ENCODE results near the gene RBM26.

The RBM26 gene

DNA sequence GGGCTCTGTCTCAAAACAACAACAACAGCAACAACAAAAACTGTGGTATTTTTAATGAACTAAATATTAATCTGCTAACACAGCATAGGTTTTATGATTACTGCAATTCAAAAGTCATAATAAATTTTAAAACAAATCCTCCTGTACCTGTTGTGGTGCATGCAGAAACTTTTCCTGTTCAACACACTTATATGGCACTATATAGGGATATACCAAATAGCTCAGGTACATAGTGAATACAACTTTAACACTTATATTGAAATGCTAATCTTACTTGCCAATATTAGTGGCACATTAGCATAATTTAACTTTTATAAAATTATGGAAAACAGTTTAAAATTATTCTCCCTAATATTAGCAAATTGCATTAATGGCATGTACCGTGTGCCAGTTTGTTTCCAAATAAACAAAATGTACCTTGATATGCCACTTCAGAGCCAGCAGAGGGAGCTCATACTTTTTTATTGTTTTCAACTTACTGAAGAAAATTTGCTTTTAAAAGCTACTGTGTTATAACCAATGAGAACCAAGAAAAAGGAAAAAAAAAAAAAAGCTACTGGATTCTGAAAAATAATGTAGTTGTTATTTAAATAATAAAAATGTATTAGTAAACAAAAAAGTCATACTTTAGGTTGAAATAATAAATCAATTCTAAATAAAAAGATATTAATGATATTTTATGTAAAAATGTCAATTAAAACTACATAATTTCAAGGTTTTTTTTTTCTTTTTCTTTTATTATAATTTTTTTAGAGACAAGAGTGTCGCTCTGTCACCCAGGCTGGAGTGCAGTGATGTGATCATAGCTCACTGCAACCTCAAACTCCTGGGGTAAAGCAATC lies 18.0 kb upstream of the RBM26 start:
- DNase-seq = no peak

DNA sequence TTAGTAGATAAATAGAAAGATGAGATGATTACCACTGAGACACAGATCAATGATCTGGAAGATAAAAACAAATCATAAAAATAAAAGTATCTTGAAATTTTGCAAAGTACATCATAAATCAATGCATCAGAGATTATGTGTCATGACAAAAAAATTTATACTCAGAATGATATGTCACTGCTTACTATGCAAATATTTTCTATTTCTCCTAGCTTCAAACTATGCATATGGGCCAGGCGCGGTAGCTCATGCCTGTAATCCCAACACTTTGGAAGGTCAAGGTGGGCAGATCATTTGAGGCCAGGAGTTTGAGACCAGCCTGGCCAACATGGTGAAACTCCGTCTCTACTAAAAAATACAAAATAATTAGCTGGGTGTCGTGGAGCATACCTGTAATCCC lies 17.3 kb upstream of the RBM26 start:
- no peak for DNase-seq

DNA sequence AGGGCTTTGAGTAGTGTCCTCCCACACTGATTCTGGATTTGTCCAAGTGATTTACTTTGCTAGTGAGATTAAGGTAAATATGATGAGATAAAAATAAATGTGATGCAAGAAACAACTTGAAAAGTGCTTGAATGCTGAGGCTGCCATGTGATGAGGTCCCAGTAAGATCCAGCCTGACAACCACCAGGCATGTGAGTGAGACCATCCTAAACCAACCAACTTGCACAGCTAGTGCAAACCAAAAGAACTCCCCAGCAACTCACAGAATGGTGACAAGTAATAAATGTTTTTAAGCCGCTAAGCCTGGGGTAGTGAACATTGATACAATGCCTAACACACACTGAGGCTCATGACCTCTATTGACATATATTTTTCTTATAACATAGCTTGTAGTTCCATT lies 13.3 kb upstream of the RBM26 start:
- no peak for DNase-seq

DNA sequence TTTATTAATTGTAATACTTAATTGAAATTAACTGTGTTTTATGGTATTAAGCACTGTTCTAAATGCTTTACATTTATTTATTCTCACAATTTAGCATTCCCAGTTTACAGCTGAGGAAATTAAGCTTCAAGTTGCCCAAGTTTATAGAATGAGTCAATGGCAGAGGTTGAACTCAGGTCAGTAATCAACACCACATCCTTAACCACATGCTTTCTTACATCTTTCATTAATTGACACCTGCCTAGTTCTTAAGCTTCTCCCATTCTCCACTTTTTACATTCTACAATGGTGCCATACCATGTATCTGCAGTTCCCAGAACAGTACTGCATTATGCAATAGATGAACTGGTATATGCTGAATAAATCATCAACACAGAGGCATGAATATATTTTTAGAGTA lies 11.7 kb upstream of the RBM26 start:
- no peak for DNase-seq

DNA sequence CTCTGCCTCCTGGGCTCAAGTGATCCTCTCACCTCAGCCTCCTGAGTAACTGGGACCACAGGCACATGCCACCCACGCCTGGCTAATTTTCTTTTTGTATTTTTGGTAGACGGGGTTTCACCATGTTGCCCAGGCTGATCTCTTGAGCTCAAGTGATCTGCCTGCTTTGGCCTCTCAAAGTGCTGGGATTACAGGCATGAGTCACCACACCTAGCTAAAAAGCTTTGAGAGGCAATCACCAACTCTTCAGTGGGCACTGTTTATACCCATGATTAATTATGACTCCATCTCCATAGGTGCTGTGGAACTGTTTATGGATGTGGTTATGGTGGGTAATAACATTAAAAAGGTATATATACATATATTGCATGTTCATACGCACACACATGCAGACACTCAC lies 7.5 kb upstream of the RBM26 start:
- DNase-seq = no peak

DNA sequence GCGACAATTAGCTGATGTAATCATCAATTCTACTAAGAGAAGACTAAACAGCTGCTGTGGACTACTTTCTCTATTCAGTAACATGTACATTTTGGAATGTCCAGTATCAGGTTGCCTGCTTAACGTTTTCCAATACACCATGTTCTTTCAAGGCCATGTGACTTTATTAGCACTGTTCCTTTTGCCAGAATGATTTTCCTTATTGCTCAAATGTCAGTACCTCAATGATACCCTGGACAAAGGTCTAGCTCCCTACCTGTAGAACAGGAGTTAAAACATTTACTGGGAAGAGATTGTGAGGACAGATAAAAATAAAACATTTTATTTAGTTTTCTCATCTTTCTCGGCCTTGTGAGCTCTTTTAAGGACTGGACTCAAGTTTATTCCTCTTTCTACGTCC lies 3.8 kb upstream of the RBM26 start:
- no peak for DNase-seq

DNA sequence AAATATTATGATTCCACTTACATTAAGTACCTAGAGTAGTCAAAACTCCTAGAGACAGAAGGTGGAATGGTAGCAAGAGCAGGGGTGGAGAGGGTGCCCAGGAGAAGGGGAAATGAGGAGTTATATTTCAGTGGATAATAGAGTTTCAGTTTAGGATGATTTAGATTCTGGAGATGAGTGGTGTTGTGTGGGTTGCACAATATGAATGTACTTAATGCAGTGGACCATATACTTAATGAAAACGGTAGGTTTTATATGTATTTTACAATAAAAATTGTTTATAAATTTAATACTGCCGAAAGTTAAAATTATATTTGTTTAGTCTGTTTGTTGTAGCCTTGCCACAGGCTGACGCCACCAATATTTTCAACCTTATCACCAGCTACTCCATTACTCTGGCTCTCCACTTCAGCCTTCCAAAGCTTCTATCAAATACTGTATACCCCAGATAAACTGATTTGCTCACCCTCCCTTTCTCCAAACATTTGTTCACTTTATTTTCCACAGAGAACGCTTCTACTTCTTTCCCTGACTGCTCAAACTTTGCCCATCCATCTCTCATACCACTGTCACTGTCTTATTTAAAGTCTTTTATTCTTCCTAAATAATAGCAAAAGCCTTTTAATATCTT lies 1.4 kb upstream of the RBM26 start:
- DNase-seq = no peak

DNA sequence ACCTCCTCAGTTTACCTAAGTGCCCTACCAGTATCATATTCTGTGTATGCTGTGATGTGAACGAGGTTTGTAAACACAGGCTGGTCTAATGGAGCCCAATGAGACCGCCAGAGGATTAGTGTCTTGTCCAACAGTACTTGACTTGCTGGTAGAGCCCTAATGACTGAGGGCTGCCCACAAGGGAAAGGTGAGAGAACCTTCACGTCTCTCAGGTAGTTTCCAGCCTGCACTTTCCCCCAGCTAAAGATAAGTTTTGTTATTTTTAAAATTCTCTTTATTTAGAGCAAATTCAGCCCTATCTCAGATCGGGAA lies 498 bp upstream of the RBM26 start:
- DNase-seq = no peak

DNA sequence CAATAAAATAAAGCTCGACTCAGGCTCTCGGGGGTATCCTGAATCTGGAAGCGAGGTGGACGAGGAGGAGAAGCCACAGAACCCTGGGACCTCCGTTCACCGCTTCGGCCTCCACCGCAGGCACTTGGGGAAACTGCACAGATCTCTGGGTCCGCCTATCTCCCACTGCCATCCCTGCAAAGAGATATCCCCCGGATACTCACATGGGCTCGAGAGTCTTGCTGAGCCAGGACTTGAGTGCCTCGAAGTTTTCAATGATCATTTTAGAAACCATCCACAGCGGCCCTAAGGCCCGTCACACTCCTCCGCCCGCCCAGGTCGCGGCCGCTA lies 589 bp downstream of the RBM26 start:
- DNase-seq = no peak

DNA sequence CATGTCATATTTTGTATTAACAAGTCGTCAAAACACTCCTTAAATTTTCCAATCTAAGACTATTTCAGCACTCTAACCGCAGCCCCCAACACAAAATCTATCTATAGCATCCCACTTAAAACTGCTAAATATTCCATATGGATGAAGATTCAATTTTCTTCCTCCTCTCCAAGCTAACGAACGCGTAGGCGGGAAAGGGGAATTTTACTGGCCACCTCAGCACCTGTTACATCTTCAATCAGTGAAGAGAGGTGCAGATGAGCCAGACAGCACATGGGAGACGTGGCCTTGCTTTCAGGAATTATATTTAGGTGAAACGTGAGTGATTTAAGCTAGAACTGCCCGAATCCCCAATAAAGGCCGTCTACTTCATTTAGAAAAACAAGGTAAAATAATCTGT lies 1.1 kb downstream of the RBM26 start:
- DNase-seq = peak in 1 of 2 experiments; percentile 14

DNA sequence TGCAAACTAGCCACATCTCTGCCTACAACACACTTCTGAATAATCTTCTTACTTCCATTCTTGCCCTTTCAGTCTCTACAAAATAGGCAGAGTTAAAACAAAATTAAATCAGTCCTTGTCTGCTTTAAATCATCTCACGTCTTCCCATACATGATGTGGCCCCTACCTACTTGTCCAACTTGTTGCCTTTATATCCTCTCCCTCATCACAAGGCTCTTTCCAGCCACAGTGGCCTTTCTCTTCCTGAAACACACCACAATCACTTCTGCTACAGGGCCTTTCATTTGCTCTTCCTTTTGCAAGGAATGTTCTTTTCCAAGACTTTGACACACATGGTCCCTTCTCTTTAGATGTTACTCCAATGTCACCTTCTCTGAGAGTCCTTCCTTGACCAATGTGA lies 1.7 kb downstream of the RBM26 start:
- no peak for DNase-seq

DNA sequence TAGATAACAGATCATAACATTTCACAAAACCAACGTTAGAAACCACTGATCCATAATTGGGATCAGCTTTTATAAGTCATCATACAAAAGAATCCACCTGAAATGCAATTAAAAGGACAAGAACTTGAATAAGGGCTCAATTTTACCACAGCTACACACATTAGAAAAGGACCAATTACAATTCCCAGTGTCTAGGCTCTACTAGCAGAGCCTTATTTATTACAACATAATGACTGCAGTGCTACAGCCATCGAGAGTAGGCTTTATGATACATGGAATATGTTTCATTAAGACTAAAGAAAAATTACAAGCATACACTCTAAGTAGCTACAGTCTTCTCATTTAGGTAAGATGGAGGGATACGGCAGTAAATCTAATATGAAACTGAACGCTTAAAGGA lies 2.9 kb downstream of the RBM26 start:
- DNase-seq = no peak

DNA sequence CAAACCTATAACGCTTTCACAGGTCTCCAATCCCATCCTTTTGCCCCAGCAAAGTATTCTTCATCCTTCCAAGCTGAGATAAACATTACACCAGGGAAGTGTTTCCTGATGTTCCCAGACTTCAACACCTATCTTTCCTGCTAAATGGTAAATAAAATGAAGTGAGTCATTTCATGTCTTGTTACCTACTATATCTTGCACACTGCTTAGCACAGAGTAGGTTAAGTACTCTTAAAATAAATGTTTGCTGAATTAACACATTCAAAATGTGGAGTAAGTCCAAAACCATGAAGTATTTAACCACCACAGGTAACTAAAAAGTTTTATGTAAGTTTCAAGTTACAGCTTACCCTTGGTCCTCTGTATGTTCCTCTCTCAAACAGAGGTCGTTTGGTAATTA lies 3.4 kb downstream of the RBM26 start:
- DNase-seq = no peak

DNA sequence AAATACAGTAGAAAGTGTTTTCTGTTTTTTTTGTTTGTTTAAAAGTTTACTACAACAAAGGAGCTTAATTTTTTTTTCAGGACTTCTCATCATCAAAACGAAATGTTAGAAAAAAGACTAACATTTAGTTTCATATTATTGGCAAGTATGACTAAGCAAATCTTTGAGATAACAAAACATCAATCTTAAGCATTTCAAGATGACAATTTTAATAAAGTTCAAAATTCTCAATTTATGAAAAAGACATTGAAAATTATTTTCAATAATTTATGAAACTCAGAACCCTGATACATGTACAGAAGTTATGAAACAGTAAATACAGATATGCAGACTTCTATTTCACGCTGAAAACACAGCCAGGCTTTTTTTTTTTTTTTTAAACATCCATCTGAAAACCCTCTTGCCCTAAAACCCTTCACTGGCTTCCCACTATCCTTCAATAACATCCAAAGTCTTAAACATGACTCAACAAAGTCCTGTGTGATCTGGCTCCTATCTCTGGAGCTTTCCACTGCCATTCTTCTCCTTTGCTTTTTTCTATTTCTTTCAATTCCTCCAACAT lies 3.9 kb downstream of the RBM26 start:
- DNase-seq = no peak

DNA sequence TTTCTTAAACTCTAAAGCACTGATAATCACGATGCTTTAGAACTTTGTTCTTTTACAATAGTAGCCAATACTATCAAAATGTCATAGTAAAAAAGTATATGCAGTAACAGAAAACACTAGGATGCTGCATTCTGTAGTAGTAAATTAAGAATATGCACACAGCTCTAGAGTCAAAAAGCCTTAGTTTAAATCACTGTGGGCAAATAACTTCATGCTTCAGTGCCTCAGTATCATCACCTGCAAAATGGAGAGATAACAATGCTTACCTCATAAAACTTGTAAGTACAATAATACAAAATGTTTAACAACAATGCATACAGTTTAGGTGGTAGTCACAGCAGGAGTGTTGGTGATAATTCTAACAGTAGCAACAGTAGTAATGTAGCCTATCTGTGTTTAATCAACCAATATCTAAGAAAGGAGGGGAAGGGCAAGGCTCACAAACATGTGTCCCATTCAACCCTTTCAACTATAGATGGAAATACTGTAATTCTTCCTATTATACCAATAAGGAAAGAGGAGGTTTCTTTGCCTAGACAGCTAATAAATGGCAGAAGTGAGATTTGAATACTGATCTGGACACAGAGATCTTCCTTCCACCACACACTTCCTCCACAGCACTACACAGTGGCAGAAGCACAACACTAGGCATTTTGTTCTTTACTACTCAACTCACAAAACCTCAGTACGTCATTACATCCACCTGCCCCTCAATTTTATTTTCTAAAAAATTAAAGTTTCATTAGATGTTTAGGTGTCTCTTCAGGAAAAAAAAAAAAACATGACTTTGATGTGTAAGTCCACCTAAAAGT lies 4.6 kb downstream of the RBM26 start:
- DNase-seq = no peak

DNA sequence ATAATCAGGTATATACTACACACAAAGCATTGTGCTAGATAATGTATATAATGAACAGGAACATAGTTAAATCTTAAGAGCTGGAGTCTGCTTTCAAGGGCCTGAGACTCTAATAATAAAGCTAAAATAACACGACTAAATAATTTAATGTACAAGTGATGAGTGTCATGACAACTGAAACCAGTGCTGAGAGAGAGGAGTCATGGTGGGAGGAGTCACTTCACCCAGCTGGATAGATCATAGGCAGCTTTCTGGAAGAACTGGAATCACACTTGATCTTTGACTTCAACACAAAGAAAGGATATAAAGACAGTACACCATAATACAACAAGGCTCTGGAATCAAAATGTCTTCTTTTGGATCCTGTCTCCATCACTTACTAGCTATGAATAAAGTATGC lies 7.1 kb downstream of the RBM26 start:
- no peak for DNase-seq

DNA sequence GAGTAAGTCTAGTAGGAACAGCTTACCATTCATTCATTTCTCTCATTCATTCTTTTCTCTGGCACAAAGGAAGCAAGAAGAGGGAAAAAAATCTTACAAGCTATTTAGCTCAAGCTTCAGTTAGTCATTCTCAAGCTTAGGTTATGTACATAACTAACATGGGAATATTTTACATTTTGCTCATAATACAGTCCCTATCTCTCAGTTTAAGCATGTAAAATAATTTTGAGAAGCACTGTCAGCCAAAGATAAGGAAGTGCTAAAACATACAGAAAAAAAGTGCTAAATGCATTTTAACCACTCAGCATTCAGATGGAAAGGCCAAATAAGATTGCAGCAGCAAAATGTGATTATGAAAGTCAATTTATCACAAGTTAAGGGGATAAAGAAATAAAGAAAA lies 7.9 kb downstream of the RBM26 start:
- no peak for DNase-seq

DNA sequence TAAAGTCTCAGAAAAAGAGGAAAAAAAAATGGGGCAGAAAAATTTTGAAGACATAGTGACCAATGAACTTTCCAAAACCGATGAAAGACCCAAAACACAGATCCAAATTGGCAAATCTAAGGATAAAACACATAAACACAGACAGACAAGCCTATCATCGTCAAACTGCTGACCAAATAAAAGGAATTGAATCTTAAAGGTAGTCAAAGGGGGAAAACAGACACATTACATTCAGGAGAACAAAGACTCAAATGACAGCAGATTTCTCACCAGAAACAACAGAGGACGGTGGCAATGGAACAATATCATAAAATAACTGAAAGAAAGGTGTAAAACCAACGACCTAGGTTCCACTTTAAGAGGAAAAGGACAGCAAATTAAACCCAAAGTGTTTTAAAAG lies 10.2 kb downstream of the RBM26 start:
- no peak for DNase-seq

DNA sequence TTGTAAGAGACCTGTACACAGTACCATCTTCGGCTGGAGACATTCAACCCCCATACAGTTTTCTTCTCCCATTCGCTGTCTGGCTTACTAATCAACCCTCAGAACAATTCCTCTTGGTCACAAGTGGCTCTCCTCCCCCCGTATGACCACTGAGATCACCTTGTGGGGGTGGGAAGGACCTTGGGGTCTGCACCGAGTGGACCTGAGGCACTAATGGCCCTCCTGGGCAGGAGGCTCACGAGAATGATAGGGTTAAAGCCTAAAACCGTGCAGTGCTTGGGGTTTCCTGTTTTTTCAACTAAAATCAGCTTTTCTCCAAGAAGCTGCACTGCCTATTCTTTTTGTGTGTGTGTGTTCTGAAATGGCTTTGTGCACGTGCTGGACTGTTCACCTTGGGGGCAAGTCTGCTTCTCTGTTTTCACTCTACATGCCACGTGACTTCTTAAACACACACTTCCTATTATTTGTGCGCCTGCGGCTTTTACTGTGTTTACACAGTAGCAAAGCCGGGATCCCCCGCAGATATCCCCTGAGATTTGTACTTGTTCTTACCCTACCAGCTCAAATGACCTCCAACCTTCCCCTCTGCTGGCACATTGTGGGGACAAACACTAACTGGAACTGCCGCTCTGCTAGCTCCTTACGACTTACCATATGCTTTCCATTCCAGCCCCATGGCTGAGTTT lies 12.3 kb downstream of the RBM26 start:
- peak in 1 of 2 experiments; percentile 34 for DNase-seq

DNA sequence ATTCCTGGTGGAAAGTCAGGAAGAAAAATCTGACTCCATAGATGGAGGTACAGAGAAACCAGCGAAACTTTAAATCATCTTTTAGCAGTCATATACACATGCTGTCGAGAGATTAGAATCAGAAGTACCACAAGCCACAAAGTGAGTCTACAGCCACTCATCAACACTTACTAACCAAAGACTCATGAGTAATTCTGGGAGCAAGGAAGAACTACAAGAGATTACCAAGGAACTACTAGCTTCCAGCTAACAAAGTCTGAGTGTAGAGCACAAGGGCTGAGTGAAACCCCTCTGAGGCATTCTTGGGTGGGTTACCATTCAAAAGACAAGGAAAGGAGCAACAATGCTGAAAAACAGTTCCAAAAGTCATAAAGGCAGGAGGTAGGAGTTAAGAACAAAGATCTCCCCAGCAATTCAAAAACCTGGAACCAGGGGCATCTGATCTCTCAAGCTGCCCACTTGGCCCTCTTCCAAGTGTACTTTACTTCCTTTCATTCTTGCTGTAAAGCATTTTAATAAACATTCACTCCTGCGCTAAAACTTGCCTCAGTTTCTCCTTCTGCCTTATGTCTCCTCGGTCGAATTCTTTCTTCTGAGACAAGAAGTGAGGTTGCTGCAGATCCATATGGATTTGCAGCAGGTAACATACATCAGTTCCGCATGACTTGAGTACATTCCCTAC lies 13.0 kb downstream of the RBM26 start:
- DNase-seq = no peak

DNA sequence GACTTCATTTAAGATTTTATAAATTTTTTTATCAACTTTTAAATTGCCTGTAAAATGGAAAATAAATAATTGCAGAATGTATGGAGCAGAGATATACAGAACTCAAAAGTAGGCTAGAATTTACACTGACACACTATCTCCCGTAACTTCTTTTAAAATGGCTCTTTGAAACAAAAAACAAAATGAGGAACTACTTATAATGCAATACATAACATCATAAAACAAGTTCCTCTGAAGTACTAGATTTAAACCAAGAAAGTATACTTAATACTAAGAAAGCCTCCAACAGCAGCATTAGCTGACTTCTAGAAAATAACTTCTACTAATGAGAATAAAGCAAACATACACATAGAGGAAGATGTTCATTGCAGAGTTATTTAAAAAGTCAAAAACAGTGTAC lies 17.0 kb downstream of the RBM26 start:
- DNase-seq = no peak

DNA sequence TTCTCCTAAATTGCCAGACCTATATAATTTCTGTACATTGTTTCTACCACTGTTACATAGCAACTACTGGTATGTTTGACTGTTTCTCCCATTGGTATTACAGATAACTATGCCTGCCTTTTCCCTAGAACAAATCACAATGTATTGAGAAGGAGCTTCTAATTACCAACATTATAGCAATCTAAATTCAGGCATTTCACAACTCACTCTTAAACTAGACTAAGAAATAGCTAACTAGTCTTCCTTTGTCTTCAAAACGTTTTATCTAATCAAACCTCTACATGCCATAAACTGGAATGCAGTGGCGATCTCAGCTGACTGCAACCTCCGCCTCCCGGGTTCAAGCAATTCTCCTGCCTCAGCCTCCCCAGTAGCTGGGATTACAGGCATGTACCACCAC lies 18.2 kb downstream of the RBM26 start:
- no peak for DNase-seq
